ENCODE measurements around the gene CLEC2L.

Gene CLEC2L

DNA sequence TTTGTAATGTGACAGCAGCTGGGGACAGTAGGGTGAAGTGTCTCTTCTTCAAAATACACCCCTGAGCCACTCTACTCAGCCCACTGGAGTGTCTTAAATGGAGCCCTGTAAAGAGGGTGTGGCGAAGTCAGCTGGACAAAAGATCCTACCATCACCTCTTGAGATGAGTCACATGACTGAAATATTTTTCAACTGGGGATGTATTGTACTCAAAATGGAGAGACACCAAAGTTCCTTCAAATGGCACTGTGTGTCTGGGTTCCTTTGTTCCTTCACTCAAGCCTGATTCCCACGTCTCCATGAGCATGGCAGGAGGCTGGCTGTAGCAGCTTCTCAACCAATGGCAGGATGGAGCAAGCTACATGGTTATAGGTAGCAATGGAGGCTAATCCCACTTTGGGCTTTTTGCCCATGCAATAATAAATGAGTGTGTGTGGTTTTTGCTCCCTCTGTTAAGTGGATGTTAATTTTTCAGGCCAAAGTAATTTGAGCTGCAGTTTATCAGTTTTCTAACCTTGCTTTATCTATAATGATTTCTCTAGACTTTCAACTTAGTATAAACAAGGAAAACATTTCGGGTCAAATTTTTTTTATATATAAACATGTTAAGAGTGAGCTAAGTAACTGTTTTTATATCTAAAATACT, 68.2 kb downstream of the CLEC2L start:
- H3K4me3 ChIP-seq (ENCODE audit: low read depth, low read length): no peak overlapping the region
- TF ChIP-seq, protein P1, sequence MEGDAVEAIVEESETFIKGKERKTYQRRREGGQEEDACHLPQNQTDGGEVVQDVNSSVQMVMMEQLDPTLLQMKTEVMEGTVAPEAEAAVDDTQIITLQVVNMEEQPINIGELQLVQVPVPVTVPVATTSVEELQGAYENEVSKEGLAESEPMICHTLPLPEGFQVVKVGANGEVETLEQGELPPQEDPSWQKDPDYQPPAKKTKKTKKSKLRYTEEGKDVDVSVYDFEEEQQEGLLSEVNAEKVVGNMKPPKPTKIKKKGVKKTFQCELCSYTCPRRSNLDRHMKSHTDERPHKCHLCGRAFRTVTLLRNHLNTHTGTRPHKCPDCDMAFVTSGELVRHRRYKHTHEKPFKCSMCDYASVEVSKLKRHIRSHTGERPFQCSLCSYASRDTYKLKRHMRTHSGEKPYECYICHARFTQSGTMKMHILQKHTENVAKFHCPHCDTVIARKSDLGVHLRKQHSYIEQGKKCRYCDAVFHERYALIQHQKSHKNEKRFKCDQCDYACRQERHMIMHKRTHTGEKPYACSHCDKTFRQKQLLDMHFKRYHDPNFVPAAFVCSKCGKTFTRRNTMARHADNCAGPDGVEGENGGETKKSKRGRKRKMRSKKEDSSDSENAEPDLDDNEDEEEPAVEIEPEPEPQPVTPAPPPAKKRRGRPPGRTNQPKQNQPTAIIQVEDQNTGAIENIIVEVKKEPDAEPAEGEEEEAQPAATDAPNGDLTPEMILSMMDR (IDR thresholded peaks at IDR 0.05; ENCODE audit: borderline replicate concordance, insufficient read depth, low read depth, low read length): no peak

DNA sequence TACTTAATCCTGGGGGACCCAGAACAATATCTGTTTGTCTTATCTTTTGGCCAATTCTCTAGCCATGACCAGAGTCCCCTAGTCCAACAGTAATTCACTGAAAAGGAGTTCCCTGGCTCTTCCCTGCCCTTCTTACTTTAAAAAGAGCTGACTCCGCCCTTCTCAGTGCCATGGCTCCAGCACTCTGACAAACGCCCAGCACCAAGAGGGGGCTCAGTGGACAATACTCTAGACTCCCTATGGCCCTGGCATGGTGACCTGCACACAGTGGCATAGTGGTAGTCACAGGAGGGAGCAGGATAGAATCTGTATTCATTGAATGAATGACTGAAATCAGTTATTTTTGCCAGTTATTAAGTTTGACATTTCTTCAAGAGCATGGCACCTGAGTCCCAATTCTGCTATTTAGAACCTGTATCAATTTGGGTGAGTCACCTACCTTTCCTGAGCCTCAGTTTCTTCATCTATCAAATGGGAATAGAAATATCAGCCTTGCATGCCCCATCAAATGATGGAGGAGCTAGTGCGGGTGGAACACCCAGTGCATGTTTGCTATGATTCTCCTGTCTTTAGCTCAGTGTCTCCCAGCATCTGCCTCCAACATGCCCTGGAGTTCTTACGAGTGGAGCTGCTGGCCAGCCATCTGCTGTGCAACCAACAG, 69.4 kb downstream of the CLEC2L start:
- TF ChIP-seq, protein P1 (IDR thresholded peaks at IDR 0.05; ENCODE audit: borderline replicate concordance, insufficient read depth, low read depth, low read length): no peak
- no peak overlapping the region for H3K4me3 ChIP-seq (ENCODE audit: low read depth, low read length)

DNA sequence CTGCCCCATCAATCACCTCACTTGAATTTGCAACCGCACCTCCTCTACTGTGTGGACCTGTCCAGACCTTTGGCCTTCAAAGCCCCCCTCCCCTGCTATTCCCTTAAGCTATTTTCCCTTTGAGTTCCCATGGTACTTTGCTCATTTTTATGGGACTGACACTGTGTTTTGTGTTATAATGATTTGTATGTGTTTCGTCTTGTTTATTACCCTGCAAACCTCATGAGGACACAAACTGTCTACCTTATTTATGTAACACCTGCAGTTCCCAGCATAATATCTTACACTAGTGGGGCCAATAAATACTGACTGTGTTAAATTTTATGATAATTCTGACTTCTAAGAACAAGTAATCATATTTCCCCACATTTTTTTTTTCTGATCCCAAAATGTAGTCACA, 70.6 kb downstream of the CLEC2L start:
- TF ChIP-seq, protein P1 (IDR thresholded peaks at IDR 0.05; ENCODE audit: borderline replicate concordance, insufficient read depth, low read depth, low read length): no peak
- no peak overlapping the region for H3K4me3 ChIP-seq (ENCODE audit: low read depth, low read length)
